Measurements from ENCODE around the gene GRAMD1B.

GRCh38 chr11:123652599-123652998, 222.5 kb downstream of the GRAMD1B start:
- TF ChIP-seq CTCF (IDR thresholded peaks at IDR 0.05 in 4 of 5, conservative IDR thresholded peaks at IDR 0.05 in 1 of 5) (no peak), POLR2A (IDR thresholded peaks at IDR 0.05) (no peak)

Measured in gastrocnemius medialis (tissue), 4 donors.